Adrenal gland (tissue), 12 donors: ENCODE results near the gene PDE3A. TPM values are rescaled to one million over a fixed set of nuclear protein-coding genes. Genes with fewer than 3 reads are reported as not detected.

ENCODE experiments used
- DNase-seq, 7 donors: peaks; one replicate each; pipeline ENCODE4 v3.0.0-alpha.2; 2019 to 2020
- H3K27ac ChIP-seq, 5 donors: fragments of 200-600 bp; sonication (generic) in 4 of 5; 1 replicate in 3 of 5; 2 replicates in 2 of 5; pipeline versions ENCODE4 v1.5.1 to v1.8.0; 2016 to 2020; ENCODE audit warnings: mild to moderate bottlenecking in 1 of 5
- H3K27me3 ChIP-seq: fragments of 200-600 bp; 2 replicates; pipeline ENCODE4 v1.8.0; 2021
- H3K36me3 ChIP-seq, 2 donors: fragments of 200-600 bp; replicated peaks in 1 of 2; 1 replicate in 1 of 2; 2 replicates in 1 of 2; pipeline versions ENCODE4 v1.5.1 to v1.8.0; 2018 to 2022
- H3K4me1 ChIP-seq, 2 donors: fragments of 200-600 bp; replicated peaks in 1 of 2; 1 replicate in 1 of 2; 2 replicates in 1 of 2; pipeline versions ENCODE4 v1.5.1 to v1.8.0; 2018 to 2021
- H3K4me3 ChIP-seq, 4 donors: fragments of 200-600 bp; sonication (generic) in 3 of 4; one replicate each; pipeline ENCODE4 v1.5.1; 2016 to 2018
- H3K9me3 ChIP-seq, 3 donors: fragments of 200-600 bp; sonication (generic) in 1 of 3; replicated peaks in 1 of 3; 1 replicate in 2 of 3; 2 replicates in 1 of 3; pipeline versions ENCODE4 v1.5.1 to v1.8.0; 2016 to 2021
- CTCF ChIP-seq, 6 experiments: fragments of 450-650 bp in 4 of 6; fragments of 200-600 bp in 2 of 6; sonication (generic) in 1 of 6; IDR thresholded peaks; 1 replicate in 5 of 6; 2 replicates in 1 of 6; pipeline versions ENCODE4 v1.5.1 to v1.8.0; 2016 to 2021; ENCODE audit warnings: antibody characterized with exemption in 6 of 6, mild to moderate bottlenecking in 2 of 6, moderate library complexity in 1 of 6
- POLR2A ChIP-seq, 2 donors: fragments of 450-650 bp; IDR thresholded peaks; one replicate each; pipeline ENCODE4 v1.6.1; 2017; ENCODE audit warnings: antibody characterized with exemption in 2 of 2, mild to moderate bottlenecking in 2 of 2, moderate library complexity in 1 of 2
- WGBS, 4 donors: extraction: QIAGEN DNeasy Blood & Tissue Kit in 2 of 4; methylation state at CpG; one replicate each; pipeline versions ENCODE4 v1.1.5 to v1.1.7; 2013 to 2017; 5-methylcytosine and 5-hydroxymethylcytosine counted together
- intact Hi-C, 2 donors: fragments of 100-400 bp; cut with DNase I; formaldehyde crosslinking; loops; one replicate each; pipeline versions ENCODE4 v1.14.1 to v1.15.0; 2022 to 2023
- polyA plus RNA-seq, 3 donors: library from polyadenylated mRNA; stranded (reverse); fragments of 200-250 nt in 2 of 3; fragments of 350-450 nt in 1 of 3; fragmentation: Illumina TruSeq in 1 of 3; extraction: RNeasy Lipid Tissue Mini Kit (QIAGEN cat#74804) in 1 of 3; gene quantifications; one replicate each; pipeline ENCODE4 v1.2.3, GENCODE V29; 2013 to 2014
- total RNA-seq, 9 donors: library from RNA; depleted of rRNA in 4 of 9; stranded (reverse); fragments of >200 nt in 4 of 9; fragments of 120-200 nt in 1 of 9; fragmentation: NEBNext Ultra II Directional in 1 of 9; extraction: Animal tissue kit (Norgen Biotek cat#: 25700) in 1 of 9; gene quantifications; one replicate each; pipeline versions ENCODE4 v1.1.0 to v1.2.4, GENCODE V29; 2013 to 2023
- donor health status: healthy with polysubstance abuse.
- donor health status: Bipolar disorder and iron deficiency.
- donor health status: DM: yes; HTN: yes; CAD: no.
- donor health status: DM: no; HTN: no; CAD: no.
- donor health status: DM: no; HTN: no; CAD: no.
- donor health status: DM: yes; HTN: yes; CAD: no.

Gene PDE3A
- total and polyA plus RNA-seq, 12 donors = 0.61 to 4.6 (median 1.4) TPM

GRCh38 chr12:20653871-20654270 is 285.5 kb downstream of the PDE3A start:
- Histone ChIP-seq H3K4me3 (no peak overlapping the region), H3K36me3 (no peaks in the 10 kb centered on the region), H3K9me3 (no peaks in the 10 kb centered on the region), H3K27me3 (no peaks in the 10 kb centered on the region), H3K4me1 (no peaks in the 10 kb centered on the region), H3K27ac (no peak overlapping the region)
- DNase-seq = no peak
- intact Hi-C loops = no loop called here
- TF ChIP-seq CTCF (IDR thresholded peaks at IDR 0.05) (no peak), POLR2A (IDR thresholded peaks at IDR 0.05) (no peak)
- WGBS, 4 donors = 87 to 97% (median 91%) methylated on average over 2 of the region's 2 CpGs

GRCh38 chr12:20656600-20656999 is 288.3 kb downstream of the PDE3A start:
- TF ChIP-seq POLR2A (IDR thresholded peaks at IDR 0.05) (no peak), CTCF (IDR thresholded peaks at IDR 0.05) (no peak)
- H3K36me3 ChIP-seq = no peaks in the 10 kb centered on the region
- no peak for DNase-seq
- no peak overlapping the region for H3K27ac ChIP-seq
- no peaks in the 10 kb centered on the region for H3K27me3 ChIP-seq
- WGBS, 4 donors = 33 to 68% (median 53%) methylated on average over 1 of the region's 1 CpG
- no peaks in the 10 kb centered on the region for H3K9me3 ChIP-seq
- H3K4me3 ChIP-seq = no peak overlapping the region
- intact Hi-C loops = no loop called here
- no peaks in the 10 kb centered on the region for H3K4me1 ChIP-seq

- no peaks in the 10 kb centered on the region for H3K9me3 ChIP-seq
- DNase-seq = no peak
- no peak overlapping the region for H3K27ac ChIP-seq
- intact Hi-C loops = no loop called here
- TF ChIP-seq CTCF (IDR thresholded peaks at IDR 0.05) (no peak), POLR2A (IDR thresholded peaks at IDR 0.05) (no peak)
- H3K4me1 ChIP-seq = no peaks in the 10 kb centered on the region
- H3K4me3 ChIP-seq = no peak overlapping the region
- no peaks in the 10 kb centered on the region for H3K36me3 ChIP-seq
- 70 to 81% (median 73%) methylated on average over 2 of the region's 2 CpGs for WGBS, 4 donors
- no peaks in the 10 kb centered on the region for H3K27me3 ChIP-seq
Observed at GRCh38 chr12:20657496-20657895, 289.2 kb downstream of the PDE3A start.

GRCh38 chr12:20681334-20681733 is 313.0 kb downstream of the PDE3A start:
- H3K27ac ChIP-seq = no peak overlapping the region
- H3K27me3 ChIP-seq = no peaks in the 10 kb centered on the region
- H3K4me3 ChIP-seq = no peak overlapping the region
- H3K4me1 ChIP-seq = no peaks in the 10 kb centered on the region
- TF ChIP-seq CTCF (IDR thresholded peaks at IDR 0.05) (no peak), POLR2A (IDR thresholded peaks at IDR 0.05) (no peak)
- intact Hi-C loops = no loop called here
- H3K36me3 ChIP-seq = no peaks in the 10 kb centered on the region
- DNase-seq = no peak
- no peaks in the 10 kb centered on the region for H3K9me3 ChIP-seq
- WGBS, 4 donors = 64 to 77% (median 71%) methylated on average over 4 of the region's 4 CpGs
